ENCODE measurements around the gene ATP6V0D1.

- no peak for TF ChIP-seq CTCF (IDR thresholded peaks at IDR 0.05)
- no peak for TF ChIP-seq POLR2AphosphoS5 (IDR thresholded peaks at IDR 0.05)
Observed at GRCh38 chr16:67389911-67390815, 90.8 kb downstream of the ATP6V0D1 start.

All from upper lobe of left lung (tissue), 4 donors.